HCT116 (cell line): ENCODE data around the gene GPX2. TPM values are rescaled to one million over a fixed set of nuclear protein-coding genes. Genes with fewer than 3 reads are reported as not detected.

Source experiments
- ATAC-seq: fragments of 200-7000 bp; cut with Tn5 transposase; 2 replicates; pipeline ENCODE4 v1.9.1; 2020; ENCODE audit warnings: mild to moderate bottlenecking, moderate library complexity
- BruUV-seq: library from RNA; stranded (reverse); fragments of 400-500 nt; replicated peaks from 2 replicates; lab custom pipeline; 2021; lab: Mats Ljungman, UMichigan
- CTCF ChIA-PET: fragments of 300-600 bp; sonication (Branson Sonifier 250); formaldehyde crosslinking; loops from one replicate; lab custom pipeline; 2021; ENCODE audit warnings: antibody characterized with exemption; lab: Charles Lee
- POLR2A ChIA-PET: fragments of 300-600, 350-600 bp; sonication (Branson Sonifier 250); formaldehyde crosslinking; loops from one replicate; lab custom pipeline; 2021; ENCODE audit warnings: antibody characterized with exemption; lab: Charles Lee
- RAD21 ChIA-PET, 2 experiments: fragments of 300-600 bp; sonication (Branson Sonifier 250); formaldehyde crosslinking; loops; one replicate each; lab custom pipeline; 2023; ENCODE audit warnings: low total read pairs in 2 of 2; ENCODE audit not compliant: uncharacterized antibody in 2 of 2, unreplicated experiment in 2 of 2, low non-redundant PET in 1 of 2; lab: Charles Lee
- DNase-seq: peaks from one replicate; pipeline ENCODE4 v3.0.0-alpha.2; 2010; ENCODE audit warnings: low read depth, low spot score
- H2AFZ ChIP-seq: fragments of 200-600 bp; shearing (Covaris generic), sonication (generic); 2 replicates; pipeline ENCODE4 v1.6.1; 2017; ENCODE audit warnings: low read depth, mixed run types, mixed read lengths, antibody characterized with exemption, low read length; ENCODE audit not compliant: poor library complexity, severe bottlenecking
- H3K27ac ChIP-seq: 2 replicates; pipeline ENCODE4 v1.5.1; 2012; ENCODE audit warnings: low read depth, low read length
- H3K27me3 ChIP-seq: fragments of 200-600 bp; sonication (generic); 2 replicates; pipeline ENCODE4 v1.6.1; 2016; ENCODE audit warnings: mixed run types, low read length, mixed read lengths; ENCODE audit not compliant: insufficient read depth
- H3K36me3 ChIP-seq, 2 experiments: fragments of 200-500 bp in 1 of 2; fragments of 200-600 bp in 1 of 2; sonication (Bioruptor generic) in 1 of 2; sonication (generic) in 1 of 2; 2 replicates each; pipeline versions ENCODE4 v1.5.1 to v1.6.1; 2014 to 2016; ENCODE audit warnings: low read length in 2 of 2, inconsistent platforms in 1 of 2, mixed read lengths in 1 of 2, mixed run types in 1 of 2; ENCODE audit not compliant: insufficient read depth in 2 of 2, control insufficient read depth in 1 of 2
- H3K4me1 ChIP-seq, 2 experiments: fragments of 200-600 bp in 1 of 2; sonication (generic) in 1 of 2; 2 replicates each; pipeline versions ENCODE4 v1.5.1 to v1.6.1; 2012 to 2017; ENCODE audit warnings: low read length in 2 of 2, inconsistent platforms in 1 of 2, mild to moderate bottlenecking in 1 of 2, mixed read lengths in 1 of 2, mixed run types in 1 of 2, moderate library complexity in 1 of 2; ENCODE audit not compliant: insufficient read depth in 2 of 2, control insufficient read depth in 1 of 2
- H3K4me2 ChIP-seq: fragments of 200-600 bp; sonication (generic); 2 replicates; pipeline ENCODE4 v1.6.1; 2017; ENCODE audit warnings: mixed run types, low read length, mixed read lengths
- H3K4me3 ChIP-seq, 2 experiments: fragments of 200-600 bp in 1 of 2; sonication (generic) in 1 of 2; replicated peaks in 1 of 2; 2 replicates each; pipeline ENCODE4 v1.5.1; 2011 to 2016; ENCODE audit warnings: low read length in 2 of 2, control low read depth in 1 of 2, low read depth in 1 of 2, mild to moderate bottlenecking in 1 of 2, mixed read lengths in 1 of 2, mixed run types in 1 of 2
- H3K79me2 ChIP-seq: fragments of 200-600 bp; sonication (generic); 2 replicates; pipeline ENCODE4 v1.6.1; 2017; ENCODE audit warnings: mild to moderate bottlenecking, mixed run types, low read length, moderate library complexity, mixed read lengths; ENCODE audit not compliant: insufficient read depth
- H3K9ac ChIP-seq: fragments of 200-600 bp; sonication (generic); 2 replicates; pipeline ENCODE4 v1.6.1; 2016; ENCODE audit warnings: low read length, mixed read lengths
- H3K9me2 ChIP-seq: fragments of 200-600 bp; sonication (generic), shearing (Covaris generic); 2 replicates; pipeline ENCODE4 v1.6.1; 2017; ENCODE audit warnings: mixed run types, mild to moderate bottlenecking, moderate library complexity; ENCODE audit not compliant: insufficient read depth
- H3K9me3 ChIP-seq, 2 experiments: fragments of 200-500 bp in 1 of 2; fragments of 200-600 bp in 1 of 2; sonication (Bioruptor generic) in 1 of 2; sonication (generic) in 1 of 2; 2 replicates each; pipeline ENCODE4 v1.6.1; 2014 to 2017; ENCODE audit warnings: low read length in 2 of 2, mixed read lengths in 2 of 2, inconsistent platforms in 1 of 2, low read depth in 1 of 2, mild to moderate bottlenecking in 1 of 2, mixed run types in 1 of 2, moderate library complexity in 1 of 2; ENCODE audit not compliant: control insufficient read depth in 1 of 2, insufficient read depth in 1 of 2
- H4K20me1 ChIP-seq: fragments of 200-600 bp; sonication (generic), shearing (Covaris generic); 2 replicates; pipeline ENCODE4 v1.6.1; 2017; ENCODE audit warnings: mixed run types, mild to moderate bottlenecking, moderate library complexity; ENCODE audit not compliant: insufficient read depth
- ATF3 ChIP-seq: IDR thresholded peaks from 2 replicates; pipeline ENCODE4 v1.6.1; 2012
- CBX3 ChIP-seq: IDR thresholded peaks from 2 replicates; pipeline ENCODE4 v1.6.1; 2012; ENCODE audit warnings: low read depth
- EGR1 ChIP-seq: IDR thresholded peaks from 2 replicates; pipeline ENCODE4 v1.6.1; 2012; ENCODE audit warnings: low read depth
- ELF1 ChIP-seq: IDR thresholded peaks from 2 replicates; pipeline ENCODE4 v1.6.1; 2012; ENCODE audit warnings: low read depth, borderline replicate concordance
- EZH2phosphoT487 ChIP-seq: fragments of 200-600 bp; IDR thresholded peaks from 2 replicates; pipeline ENCODE4 v1.6.1; 2018; ENCODE audit warnings: antibody characterized with exemption, borderline replicate concordance
- FOSL1 ChIP-seq: IDR thresholded peaks from 2 replicates; pipeline ENCODE4 v1.6.1; 2012; ENCODE audit warnings: low read depth
- MAX ChIP-seq: IDR thresholded peaks from 2 replicates; pipeline ENCODE4 v1.6.1; 2012
- POLR2AphosphoS5 ChIP-seq: IDR thresholded peaks from 2 replicates; pipeline ENCODE4 v1.6.1; 2011; ENCODE audit warnings: mild to moderate bottlenecking, low read depth, low read length, moderate library complexity
- RAD21 ChIP-seq: IDR thresholded peaks from 2 replicates; pipeline ENCODE4 v1.6.1; 2012; ENCODE audit warnings: low read depth, mild to moderate bottlenecking
- REST ChIP-seq: IDR thresholded peaks from 2 replicates; pipeline ENCODE4 v1.6.1; 2012; ENCODE audit warnings: low read depth
- SIN3A ChIP-seq: IDR thresholded peaks from 2 replicates; pipeline ENCODE4 v1.6.1; 2012; ENCODE audit warnings: low read depth
- SP1 ChIP-seq: IDR thresholded peaks from 2 replicates; pipeline ENCODE4 v1.6.1; 2012; ENCODE audit warnings: low read depth
- ZBTB33 ChIP-seq: IDR thresholded peaks from 2 replicates; pipeline ENCODE4 v1.6.1; 2011; ENCODE audit warnings: mild to moderate bottlenecking, low read length, moderate library complexity; ENCODE audit not compliant: insufficient replicate concordance; ENCODE audit errors: extremely low read depth
- intact Hi-C: fragments of 100-400 bp; cut with micrococcal nuclease; formaldehyde crosslinking; loops from 2 replicates; pipeline ENCODE4 v1.10.0; 2022
- total RNA-seq: library from RNA; stranded (reverse); gene quantifications from one replicate; pipeline ENCODE4 v1.2.1, GENCODE V29; 2021; ENCODE audit not compliant: unreplicated experiment

GPX2 gene
- total RNA-seq, 1 experiment from 2014 or later, result 0.61 TPM

- no peaks in the 10 kb centered on the region for H4K20me1 ChIP-seq
Measured at GRCh38 chr14:64918216-64918615, 24.3 kb downstream of the GPX2 start.

More at GRCh38 chr14:64918216-64918615, 24.3 kb downstream of the GPX2 start:
- Histone ChIP-seq H3K36me3 (no peaks in the 10 kb centered on the region), H3K9me2 (no peaks in the 10 kb centered on the region), H3K9me3 (no peaks in the 10 kb centered on the region), H3K79me2 (peaks cover 86% of the 10 kb centered on the region), H3K9ac (no peak overlapping the region), H3K4me3 (no peak overlapping the region), H3K4me2 (no peak overlapping the region), H2AFZ (no peak overlapping the region), H3K27ac (no peak overlapping the region), H3K27me3 (no peaks in the 10 kb centered on the region), H3K4me1 (peaks cover 8 to 16% of the 10 kb centered on the region in 2 experiments; a peak in 3 of 4 replicates)
- ChIA-PET RAD21 (no interaction called here), POLR2A (no interaction called here), CTCF (no interaction called here)
- ATAC-seq (no peak), DNase-seq (no peak)
- BruUV-seq, result no TSS peak
- intact Hi-C loops, result no loop called here
- TF ChIP-seq POLR2AphosphoS5, result no peak
- no peak for TF ChIP-seq ELF1
- no peak for TF ChIP-seq EZH2phosphoT487
- no peak for TF ChIP-seq ATF3
- TF ChIP-seq CBX3, result no peak
- TF ChIP-seq RAD21, result no peak
- TF ChIP-seq EGR1, result no peak
- no peak for TF ChIP-seq SIN3A
- no peak for TF ChIP-seq REST
- no peak for TF ChIP-seq FOSL1
- TF ChIP-seq SP1, result no peak
- no peak for TF ChIP-seq MAX
- no peak for TF ChIP-seq ZBTB33
